Osteocyte (in vitro differentiated cells): Measurements from ENCODE around the gene HRC. TPM values are rescaled to one million over a fixed set of nuclear protein-coding genes. Genes with fewer than 3 reads are reported as not detected.

ENCODE experiments used
- DNase-seq: peaks from one replicate; pipeline ENCODE4 v3.0.0; 2021; ENCODE audit warnings: mixed read lengths; ENCODE audit not compliant: unreplicated experiment; ENCODE audit errors: extremely low spot score
- H3K27ac Mint-ChIP-seq: one replicate; pipeline ENCODE4 v1.8.0; 2021; ENCODE audit warnings: mild to moderate bottlenecking, mixed read lengths; ENCODE audit not compliant: unreplicated experiment
- H3K27me3 Mint-ChIP-seq: one replicate; pipeline ENCODE4 v1.8.0; 2021; ENCODE audit warnings: mixed read lengths; ENCODE audit not compliant: unreplicated experiment
- H3K36me3 Mint-ChIP-seq: one replicate; pipeline ENCODE4 v1.8.0; 2021; ENCODE audit warnings: mixed read lengths; ENCODE audit not compliant: unreplicated experiment
- H3K4me1 Mint-ChIP-seq: one replicate; pipeline ENCODE4 v1.8.0; 2021; ENCODE audit warnings: mixed read lengths; ENCODE audit not compliant: unreplicated experiment
- H3K4me3 Mint-ChIP-seq: one replicate; pipeline ENCODE4 v1.8.0; 2021; ENCODE audit warnings: mild to moderate bottlenecking, moderate library complexity, mixed read lengths; ENCODE audit not compliant: unreplicated experiment
- H3K9me3 Mint-ChIP-seq: one replicate; pipeline ENCODE4 v1.8.0; 2021; ENCODE audit warnings: mixed read lengths; ENCODE audit not compliant: unreplicated experiment
- CTCF ChIP-seq: fragments of 200-600 bp; sonication (generic); IDR thresholded peaks from 2 replicates; pipeline ENCODE4 v1.5.0; 2021; ENCODE audit warnings: antibody characterized with exemption, mild to moderate bottlenecking, moderate library complexity
- total RNA-seq: library from RNA; stranded (reverse); gene quantifications from 2 replicates; pipeline ENCODE4 v1.2.1, GENCODE V29; 2021

HRC gene
- total RNA-seq, 1 donor from 2014 or later = not detected

GRCh38 chr19:49193822-49194394, 38.7 kb upstream of the HRC start:
- Mint-ChIP-seq H3K27me3 (no peaks in the 10 kb centered on the region), H3K36me3 (peaks cover 24% of the 10 kb centered on the region), H3K27ac (no peak overlapping the region), H3K4me3 (no peak overlapping the region), H3K4me1 (peaks cover 3% of the 10 kb centered on the region), H3K9me3 (no peaks in the 10 kb centered on the region)
- no peak for TF ChIP-seq CTCF
- no peak for DNase-seq

- Mint-ChIP-seq H3K9me3 (no peaks in the 10 kb centered on the region), H3K27me3 (no peaks in the 10 kb centered on the region), H3K4me1 (no peaks in the 10 kb centered on the region), H3K27ac (no peak overlapping the region), H3K4me3 (no peak overlapping the region), H3K36me3 (peaks cover 34% of the 10 kb centered on the region)
- DNase-seq = no peak
- TF ChIP-seq CTCF = no peak
These were observed 35.6 kb upstream of the HRC start for GRCh38 chr19:49190781-49191180.

- no peak for TF ChIP-seq CTCF
- no peak overlapping the region for H3K27ac Mint-ChIP-seq
These were observed 34.1 kb upstream of the HRC start for GRCh38 chr19:49189259-49189658.

GRCh38 chr19:49188626-49189200, 33.5 kb upstream of the HRC start:
- Mint-ChIP-seq H3K4me1 (no peaks in the 10 kb centered on the region), H3K27ac (no peak overlapping the region), H3K4me3 (no peak overlapping the region), H3K36me3 (peaks cover 45% of the 10 kb centered on the region), H3K27me3 (no peaks in the 10 kb centered on the region), H3K9me3 (peaks cover 4% of the 10 kb centered on the region)
- no peak for TF ChIP-seq CTCF
- no peak for DNase-seq

More at GRCh38 chr19:49189259-49189658, 34.1 kb upstream of the HRC start:
- Mint-ChIP-seq H3K4me3 (no peak overlapping the region), H3K4me1 (no peaks in the 10 kb centered on the region), H3K27me3 (no peaks in the 10 kb centered on the region), H3K36me3 (peaks cover 40% of the 10 kb centered on the region), H3K9me3 (no peaks in the 10 kb centered on the region)
- DNase-seq = no peak

- DNase-seq = no peak
- H3K4me3 Mint-ChIP-seq = no peak overlapping the region
- no peak for TF ChIP-seq CTCF
- H3K36me3 Mint-ChIP-seq = peaks cover 54% of the 10 kb centered on the region
- H3K27me3 Mint-ChIP-seq = no peaks in the 10 kb centered on the region
- no peaks in the 10 kb centered on the region for H3K4me1 Mint-ChIP-seq
- no peak overlapping the region for H3K27ac Mint-ChIP-seq
- H3K9me3 Mint-ChIP-seq = peaks cover 4% of the 10 kb centered on the region
These were observed 30.9 kb upstream of the HRC start for GRCh38 chr19:49186108-49186507.
